Gastroesophageal sphincter (tissue), 4 donors: Measurements from ENCODE around the gene PLXDC1. TPM values are rescaled to one million over a fixed set of nuclear protein-coding genes. Genes with fewer than 3 reads are reported as not detected.

Experiments used
- ATAC-seq: fragments of 150-250 bp; one replicate; pipeline ENCODE4 v1.9.1; 2016; ENCODE audit warnings: mild to moderate bottlenecking, moderate library complexity
- H3K27ac ChIP-seq, 4 donors: fragments of 200-600 bp; sonication (generic) in 3 of 4; 1 replicate in 3 of 4; 2 replicates in 1 of 4; pipeline ENCODE4 v1.5.1; 2016 to 2019
- H3K27me3 ChIP-seq: fragments of 200-600 bp; sonication (generic); one replicate; pipeline ENCODE4 v1.5.1; 2019
- H3K36me3 ChIP-seq, 2 donors: fragments of 200-600 bp; sonication (generic); one replicate each; pipeline ENCODE4 v1.5.1; 2019; ENCODE audit warnings: control low read depth in 1 of 2
- H3K4me1 ChIP-seq, 3 donors: fragments of 200-600 bp; sonication (generic); 1 replicate in 2 of 3; 2 replicates in 1 of 3; pipeline ENCODE4 v1.5.1; 2016 to 2019; ENCODE audit warnings: control low read depth in 2 of 3
- H3K4me3 ChIP-seq, 2 donors: fragments of 200-600 bp; sonication (generic); one replicate each; pipeline ENCODE4 v1.5.1; 2019; ENCODE audit warnings: mild to moderate bottlenecking in 1 of 2, moderate library complexity in 1 of 2
- H3K9me3 ChIP-seq, 3 donors: fragments of 200-600 bp; sonication (generic); one replicate each; pipeline ENCODE4 v1.5.1; 2017 to 2019; ENCODE audit warnings: control low read depth in 2 of 3
- CTCF ChIP-seq, 4 experiments: fragments of 200-600 bp in 2 of 4; fragments of 450-650 bp in 2 of 4; sonication (generic) in 1 of 4; IDR thresholded peaks; one replicate each; pipeline ENCODE4 v1.5.1; 2017 to 2019; ENCODE audit warnings: antibody characterized with exemption in 4 of 4, mild to moderate bottlenecking in 2 of 4, moderate library complexity in 2 of 4
- EP300 ChIP-seq: sonication (generic); formaldehyde crosslinking; IDR thresholded peaks from one replicate; pipeline ENCODE4 v1.6.1; 2017; ENCODE audit warnings: antibody characterized with exemption, mild to moderate bottlenecking
- POLR2A ChIP-seq, 2 donors: fragments of 450-650 bp; IDR thresholded peaks; one replicate each; pipeline ENCODE4 v1.6.1; 2017; ENCODE audit warnings: antibody characterized with exemption in 2 of 2, mild to moderate bottlenecking in 2 of 2, moderate library complexity in 1 of 2
- POLR2AphosphoS5 ChIP-seq: sonication (generic); formaldehyde crosslinking; IDR thresholded peaks from one replicate; pipeline ENCODE4 v1.6.1; 2017; ENCODE audit warnings: antibody characterized with exemption
- WGBS, 2 donors: methylation state at CpG; one replicate each; pipeline ENCODE4 v1.1.5; 2018; ENCODE audit warnings: low coverage in 1 of 2; 5-methylcytosine and 5-hydroxymethylcytosine counted together
- total RNA-seq, 4 donors: library from RNA; depleted of rRNA; stranded (reverse); fragments of >200 nt; gene quantifications; one replicate each; pipeline ENCODE4 v1.1.0, GENCODE V29; 2016

The PLXDC1 gene
- total RNA-seq, 4 donors from 2014 or later: 5.5 to 21.6 (median 17.4) TPM

GRCh38 chr17:39141294-39141693, 10.1 kb downstream of the PLXDC1 start:
- Histone ChIP-seq H3K9me3 (no peaks in the 10 kb centered on the region), H3K36me3 (no peaks in the 10 kb centered on the region), H3K27me3 (no peaks in the 10 kb centered on the region), H3K27ac (no peak overlapping the region), H3K4me1 (peaks cover 0 to 26% (median 11%) of the 10 kb centered on the region in 3 donors), H3K4me3 (no peak overlapping the region)
- no peak for ATAC-seq
- WGBS, 2 donors: 91 to 95% methylated on average over 4 to 5 of the region's 5 CpGs
- TF ChIP-seq CTCF (IDR thresholded peaks at IDR 0.05) (no peak), EP300 (no peak), POLR2A (IDR thresholded peaks at IDR 0.05) (no peak), POLR2AphosphoS5 (no peak)

- no peak for ATAC-seq
- H3K27ac ChIP-seq: no peak overlapping the region
- no peaks in the 10 kb centered on the region for H3K36me3 ChIP-seq
- peaks cover 0 to 15% (median 11%) of the 10 kb centered on the region in 3 donors for H3K4me1 ChIP-seq
- no peak overlapping the region for H3K4me3 ChIP-seq
- no peaks in the 10 kb centered on the region for H3K27me3 ChIP-seq
- 100% methylated on average over 1 of the region's 9 CpGs; no CpG with 5 or more reads in 1 of the 2 donors for WGBS, 2 donors
- no peaks in the 10 kb centered on the region for H3K9me3 ChIP-seq
- TF ChIP-seq CTCF (IDR thresholded peaks at IDR 0.05) (no peak), EP300 (no peak), POLR2A (IDR thresholded peaks at IDR 0.05) (no peak)
Observed at GRCh38 chr17:39139561-39139960, 11.9 kb downstream of the PLXDC1 start.

- H3K9me3 ChIP-seq: no peaks in the 10 kb centered on the region
- ATAC-seq: no peak
- no peak overlapping the region for H3K27ac ChIP-seq
- H3K4me3 ChIP-seq: no peak overlapping the region
- H3K4me1 ChIP-seq: peaks cover 0 to 10% (median 7%) of the 10 kb centered on the region in 3 donors
- WGBS, 2 donors: 78 to 83% methylated on average over 1 to 2 of the region's 2 CpGs
- no peaks in the 10 kb centered on the region for H3K36me3 ChIP-seq
- TF ChIP-seq POLR2AphosphoS5 (no peak), EP300 (no peak), CTCF (IDR thresholded peaks at IDR 0.05) (no peak), POLR2A (IDR thresholded peaks at IDR 0.05) (no peak)
- no peaks in the 10 kb centered on the region for H3K27me3 ChIP-seq
Observed at GRCh38 chr17:39139161-39139511, 12.3 kb downstream of the PLXDC1 start.

- no peaks in the 10 kb centered on the region for H3K9me3 ChIP-seq
- H3K4me3 ChIP-seq: no peak overlapping the region
- no peak for TF ChIP-seq POLR2A (IDR thresholded peaks at IDR 0.05)
- no peak for TF ChIP-seq EP300
- no peak for TF ChIP-seq POLR2AphosphoS5
- no peak for TF ChIP-seq CTCF (IDR thresholded peaks at IDR 0.05)
- 77 to 86% methylated on average over 7 to 9 of the region's 13 CpGs for WGBS, 2 donors
- H3K36me3 ChIP-seq: no peaks in the 10 kb centered on the region
- no peak overlapping the region for H3K27ac ChIP-seq
- H3K4me1 ChIP-seq: peaks cover 0 to 5% (median 1%) of the 10 kb centered on the region in 3 donors
- H3K27me3 ChIP-seq: no peaks in the 10 kb centered on the region
- no peak for ATAC-seq
Observed at GRCh38 chr17:39138431-39139160, 12.8 kb downstream of the PLXDC1 start.

GRCh38 chr17:39134878-39135277, 16.6 kb downstream of the PLXDC1 start:
- Histone ChIP-seq H3K36me3 (no peaks in the 10 kb centered on the region), H3K27ac (peak overlapping the region in 1 of 4 donors; percentile 15), H3K9me3 (no peaks in the 10 kb centered on the region), H3K4me1 (peaks cover 0 to 7% (median 5%) of the 10 kb centered on the region in 3 donors), H3K27me3 (peaks cover 5% of the 10 kb centered on the region), H3K4me3 (no peak overlapping the region)
- TF ChIP-seq POLR2AphosphoS5 (no peak), EP300 (no peak), POLR2A (IDR thresholded peaks at IDR 0.05) (no peak), CTCF (IDR thresholded peaks at IDR 0.05) (no peak)
- no peak for ATAC-seq
- 55 to 85% methylated on average over 4 of the region's 6 CpGs for WGBS, 2 donors
